DMS 273 (cell line): ENCODE data around the gene SNRPB2.

Experiments used
- DNase-seq: peaks from one replicate; lab custom pipeline; 2025; ENCODE audit not compliant: unreplicated experiment; lab: John Stamatoyannopoulos, UW

SNRPB2 gene

DNA sequence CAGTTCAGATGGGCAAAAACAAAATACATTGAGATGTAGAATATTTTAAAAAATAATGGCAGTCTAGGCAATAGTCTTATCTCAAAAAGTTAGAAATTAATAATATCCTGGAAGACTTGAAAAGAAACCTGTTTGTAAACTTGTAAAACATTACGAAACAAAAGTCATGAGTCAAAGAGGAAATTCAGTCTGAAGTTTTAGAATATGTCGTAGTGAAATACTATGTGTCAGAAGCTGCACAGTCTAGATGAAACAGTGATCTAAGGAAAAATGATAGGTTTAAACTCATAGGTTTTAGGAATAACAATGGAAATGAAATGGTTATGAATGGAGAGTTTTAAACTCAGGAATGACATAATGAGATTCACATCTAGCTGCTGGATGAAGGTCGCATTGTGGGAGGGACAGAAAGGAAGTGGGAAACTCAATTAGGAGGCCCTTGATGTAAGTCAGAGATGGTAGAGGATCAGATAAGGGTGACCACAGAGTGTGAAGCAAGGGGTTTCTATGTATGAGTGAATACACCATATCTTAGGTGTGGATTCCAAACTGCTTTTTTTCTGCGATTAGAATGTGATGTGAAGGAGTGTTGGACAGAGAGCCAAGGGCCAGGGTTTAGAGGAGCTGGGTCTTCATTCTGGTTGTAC is 2.8 kb downstream of the SNRPB2 start:
- DNase-seq: no peak

- DNase-seq: no peak
Observed at GRCh38 chr20:16740365-16741072, 10.7 kb downstream of the SNRPB2 start.

DNA sequence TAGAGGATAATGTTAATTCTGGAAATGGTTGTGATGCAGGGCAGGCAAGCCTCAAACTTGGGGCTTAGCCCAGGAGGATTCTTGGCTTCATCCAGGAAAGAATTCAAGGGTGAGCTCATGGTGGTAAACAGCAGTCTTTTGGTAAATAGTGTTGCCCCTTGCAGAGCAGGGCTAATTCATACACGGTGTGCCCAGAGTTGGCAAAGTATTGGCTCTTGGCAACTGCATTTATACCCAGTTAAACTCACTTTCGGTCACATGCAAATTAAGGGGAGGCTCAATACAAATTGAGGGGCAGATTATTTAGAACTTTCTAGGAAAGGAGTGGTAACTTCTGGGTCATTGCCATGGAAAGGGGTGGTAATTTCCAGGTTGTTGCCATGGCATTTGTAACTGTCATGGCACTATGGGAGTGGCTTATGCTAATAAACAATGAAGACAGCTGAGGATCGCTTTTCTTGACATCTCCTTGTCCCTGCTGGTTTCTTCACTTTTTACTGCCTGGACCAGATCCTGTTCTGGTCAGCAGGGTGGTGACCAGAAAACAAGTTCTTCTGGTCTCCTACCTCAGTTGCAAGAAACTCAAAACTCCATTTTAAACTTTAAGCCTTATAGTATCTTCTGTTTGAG is 14.5 kb downstream of the SNRPB2 start:
- DNase-seq: peak; percentile 8

DNA sequence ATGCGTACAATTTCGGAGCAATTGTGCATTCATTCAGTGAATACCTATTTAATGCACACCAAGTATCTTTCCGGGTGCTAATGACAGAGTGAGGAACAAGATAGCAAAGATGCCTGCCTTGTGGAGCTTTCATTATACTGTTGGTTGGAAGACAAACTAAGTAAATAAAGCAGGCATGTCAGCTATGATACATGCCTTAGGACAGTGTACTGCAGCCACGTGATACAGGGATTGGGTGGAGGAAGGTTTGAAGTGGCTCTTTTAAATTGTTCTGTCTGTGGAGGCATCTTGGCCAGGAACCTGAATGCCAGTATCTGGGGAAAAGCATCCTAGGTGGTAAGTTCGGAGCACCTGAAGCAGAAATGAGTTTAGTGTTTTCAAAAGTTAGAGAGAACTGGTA is 15.4 kb downstream of the SNRPB2 start:
- no peak for DNase-seq

GRCh38 chr20:16747291-16747811 is 17.5 kb downstream of the SNRPB2 start:
- DNase-seq: peak; percentile 10

GRCh38 chr20:16748308-16748900 is 18.6 kb downstream of the SNRPB2 start, which contains the start of gene OTOR:
Gene OTOR, plus strand, starts transcription at chr20:16748358. Its CDS starts 44 bp downstream, at chr20:16748402.
- DNase-seq: no peak

GRCh38 chr20:16749573-16749972 is 19.7 kb downstream of the SNRPB2 start:
- DNase-seq: no peak

DNA sequence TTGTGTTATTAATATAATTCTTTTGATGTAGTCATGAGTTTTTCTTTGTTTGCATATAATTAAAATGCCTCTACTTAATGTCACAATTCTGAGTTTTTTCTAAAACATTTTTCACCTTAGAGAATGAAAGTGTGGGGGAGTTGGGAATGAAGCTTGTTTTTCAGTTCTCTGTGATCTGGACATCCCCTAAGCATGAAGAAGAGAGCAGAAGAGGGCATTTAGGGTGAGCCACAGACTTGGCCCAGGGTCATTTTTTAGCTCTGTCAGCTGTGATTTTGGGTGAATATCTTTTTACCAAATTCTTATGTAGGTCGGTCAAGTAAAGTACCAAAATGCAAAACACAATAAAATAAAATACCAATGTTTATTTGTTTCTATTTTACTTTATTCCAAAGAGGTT is 22.3 kb downstream of the SNRPB2 start:
- DNase-seq: no peak

DNA sequence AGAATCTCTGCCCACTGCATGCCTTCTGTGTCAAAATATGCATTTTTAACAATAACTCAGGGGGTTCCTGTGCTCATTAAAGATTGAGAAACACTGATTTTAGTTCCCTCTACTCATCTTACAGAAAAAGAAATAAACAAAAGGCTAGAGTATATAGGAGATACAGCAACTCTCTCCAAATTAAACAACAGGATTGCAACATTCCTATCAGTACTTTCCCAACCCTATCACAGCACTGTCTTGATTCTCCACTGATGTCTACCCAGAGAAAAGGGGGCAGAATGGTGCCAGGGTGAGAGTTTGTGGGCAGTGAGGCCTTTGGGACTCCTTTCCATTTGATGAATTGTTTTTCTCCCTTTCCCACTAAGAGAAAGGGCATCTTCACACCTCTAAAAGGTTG is 23.1 kb downstream of the SNRPB2 start:
- DNase-seq: no peak

DNA sequence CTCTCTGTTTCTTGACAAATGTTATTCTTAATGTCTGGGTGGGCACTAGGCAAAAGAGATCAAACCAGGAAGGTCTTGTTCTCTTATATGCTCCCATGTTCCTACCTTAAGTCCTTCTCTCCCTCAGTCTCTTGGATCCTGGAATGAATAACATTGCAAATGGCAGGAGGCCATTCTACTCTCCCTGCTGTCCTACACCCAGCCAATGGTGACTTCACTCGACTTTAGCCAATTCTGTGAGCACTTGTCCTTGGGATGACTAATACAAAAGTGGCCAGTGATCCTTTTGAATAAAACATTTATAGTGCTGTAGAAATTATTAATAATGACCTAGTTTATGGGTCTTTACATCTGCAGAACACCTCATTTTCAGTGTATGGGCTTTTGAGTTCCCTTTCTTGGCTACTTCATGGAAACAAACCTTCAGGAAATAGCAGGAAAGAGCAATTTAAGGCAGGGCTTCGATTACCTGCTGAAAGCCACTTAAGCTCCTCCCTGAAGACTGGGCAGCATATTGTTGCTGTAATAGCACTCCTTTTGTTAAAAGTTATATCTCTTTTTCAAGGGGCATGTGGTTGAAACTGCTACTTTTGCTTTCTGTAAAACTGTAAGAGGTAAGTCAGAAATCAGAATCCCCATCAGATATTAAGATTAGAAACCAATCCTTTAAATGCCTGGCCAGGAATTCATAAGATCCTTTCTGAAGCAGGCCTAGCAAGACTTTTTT is 28.8 kb downstream of the SNRPB2 start:
- DNase-seq: no peak

GRCh38 chr20:16759181-16759563 is 29.3 kb downstream of the SNRPB2 start:
- no peak for DNase-seq

GRCh38 chr20:16760431-16761304 is 30.8 kb downstream of the SNRPB2 start:
- DNase-seq: no peak

DNA sequence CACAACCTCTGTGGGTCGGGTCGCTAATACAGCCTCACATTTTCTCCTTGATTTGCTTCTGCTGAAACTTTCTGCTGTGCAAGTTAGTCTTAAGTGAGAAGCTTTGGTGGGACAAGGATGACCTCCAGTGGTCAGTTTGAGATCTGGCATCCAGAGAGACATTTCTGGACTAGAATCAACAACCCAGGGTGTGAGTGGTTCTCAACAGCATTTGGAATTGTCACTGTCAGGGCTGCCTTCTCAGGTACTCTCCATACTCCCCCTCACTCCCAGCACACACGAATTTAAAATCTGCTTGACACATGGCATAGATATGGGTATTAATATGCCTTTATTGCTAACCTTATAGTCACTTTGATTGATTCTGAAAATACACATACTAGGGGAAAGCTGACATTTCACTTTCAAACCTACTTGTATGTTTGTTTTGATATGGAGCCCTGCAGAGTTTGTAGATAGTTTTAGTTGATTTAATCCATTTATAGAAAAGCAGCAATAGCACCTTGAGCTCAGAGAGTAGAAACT is 31.5 kb downstream of the SNRPB2 start:
- DNase-seq: peak; percentile 90

GRCh38 chr20:16764560-16764959 is 34.7 kb downstream of the SNRPB2 start:
- DNase-seq: peak; percentile 47

- no peak for DNase-seq
Observed at GRCh38 chr20:16771213-16771612, 41.4 kb downstream of the SNRPB2 start.

DNA sequence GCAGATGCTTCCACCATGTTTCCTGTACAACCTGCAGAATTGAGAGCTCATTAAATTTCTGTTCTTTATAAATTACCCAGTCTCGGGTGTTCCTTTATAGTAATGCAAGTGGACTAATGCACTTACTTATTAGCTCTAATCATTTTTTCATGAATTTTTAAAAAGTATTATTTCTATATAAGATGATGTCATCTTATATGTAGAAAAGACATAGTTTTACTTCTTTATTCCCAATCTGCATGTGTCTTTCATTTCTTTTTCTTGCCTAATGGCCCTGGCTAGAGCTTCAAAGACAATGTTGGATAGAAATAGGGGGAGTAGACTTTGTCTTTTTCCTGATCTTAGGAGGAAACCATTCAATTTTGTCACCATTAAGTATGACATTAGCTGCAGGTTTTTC is 46.1 kb downstream of the SNRPB2 start:
- no peak for DNase-seq

DNA sequence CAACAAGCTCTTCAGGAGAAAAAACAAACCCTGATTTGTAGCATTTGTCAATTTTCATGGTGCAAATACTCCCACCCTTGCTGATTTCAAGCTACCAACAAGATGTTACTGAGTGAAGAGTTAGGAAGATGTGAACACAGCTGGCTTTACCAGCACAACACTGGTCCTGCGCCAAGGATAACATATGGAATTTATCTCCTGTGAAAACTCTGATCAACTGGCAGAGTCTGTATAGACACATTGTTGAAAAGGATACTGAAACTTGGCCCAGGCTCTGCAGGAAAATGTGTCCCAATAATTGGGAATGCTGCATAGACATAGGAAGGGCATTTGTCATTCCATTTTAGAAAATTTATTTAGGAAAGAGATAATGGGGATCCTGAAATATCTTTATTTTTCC is 47.3 kb downstream of the SNRPB2 start:
- DNase-seq: peak; percentile 53

DNA sequence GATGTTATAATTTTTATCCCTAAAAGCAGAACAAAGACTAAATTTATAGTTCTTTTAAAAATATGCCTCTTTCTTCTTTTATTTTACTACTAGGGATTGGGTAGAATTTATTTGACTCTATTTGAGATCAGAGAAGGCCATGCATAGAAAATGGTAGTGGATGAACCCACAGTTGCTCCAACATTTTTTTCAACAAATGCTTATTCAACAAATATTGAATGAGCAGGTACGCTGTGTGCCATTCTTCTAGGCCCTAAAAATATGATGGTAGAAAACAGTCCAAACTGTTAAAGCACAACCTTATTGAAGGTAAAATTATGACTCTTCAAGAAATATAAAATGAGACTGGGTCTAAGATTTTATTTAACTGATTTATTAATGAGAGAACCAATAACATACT is 48.3 kb downstream of the SNRPB2 start:
- DNase-seq: no peak

GRCh38 chr20:16781496-16781895 is 51.7 kb downstream of the SNRPB2 start:
- DNase-seq: no peak

- no peak for DNase-seq
Observed at GRCh38 chr20:16785226-16785625, 55.4 kb downstream of the SNRPB2 start.
